GM21825 (cell line): ENCODE data around the gene CAMSAP3.

Source experiments
- ATAC-seq: cut with Tn5 transposase; IDR thresholded peaks from one replicate; pipeline ENCODE4 v1.9.1; 2021; ENCODE audit warnings: mild to moderate bottlenecking, moderate library complexity; ENCODE audit not compliant: unreplicated experiment

Gene CAMSAP3

DNA sequence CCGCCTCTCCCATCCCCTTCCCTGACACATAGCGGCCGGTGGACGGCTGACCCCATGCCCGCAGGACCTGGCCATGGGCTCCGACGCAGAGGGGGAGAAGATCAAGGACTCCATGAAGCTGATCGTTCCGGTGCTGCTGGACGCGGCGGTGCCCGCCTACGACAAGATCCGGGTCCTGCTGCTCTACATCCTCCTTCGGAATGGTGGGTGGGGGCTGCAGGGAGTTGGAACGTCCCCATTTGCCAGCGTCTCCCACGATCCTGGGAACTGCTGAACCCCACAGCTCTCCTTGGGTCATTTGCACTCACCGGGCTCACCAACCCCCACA lies 48.9 kb downstream of the CAMSAP3 start:
- ATAC-seq: no peak

GRCh38 chr19:7645163-7645562 lies 49.5 kb downstream of the CAMSAP3 start:
- ATAC-seq: no peak

GRCh38 chr19:7645656-7646425 lies 50.2 kb downstream of the CAMSAP3 start:
- ATAC-seq: no peak

DNA sequence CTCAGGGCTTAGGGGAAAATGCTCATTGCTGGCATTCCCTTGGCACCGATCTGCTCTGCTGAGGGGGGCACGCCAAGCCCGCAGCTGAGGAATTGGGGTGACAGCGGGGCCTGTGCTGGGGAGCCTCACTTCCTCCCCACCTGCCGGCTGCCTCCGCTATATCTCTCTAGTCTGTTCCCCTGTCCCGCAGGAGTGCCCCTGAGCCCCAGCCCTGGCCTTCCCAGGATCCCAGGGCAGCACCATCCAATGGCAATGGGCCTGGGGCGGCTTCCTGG lies 50.7 kb downstream of the CAMSAP3 start:
- no peak for ATAC-seq

DNA sequence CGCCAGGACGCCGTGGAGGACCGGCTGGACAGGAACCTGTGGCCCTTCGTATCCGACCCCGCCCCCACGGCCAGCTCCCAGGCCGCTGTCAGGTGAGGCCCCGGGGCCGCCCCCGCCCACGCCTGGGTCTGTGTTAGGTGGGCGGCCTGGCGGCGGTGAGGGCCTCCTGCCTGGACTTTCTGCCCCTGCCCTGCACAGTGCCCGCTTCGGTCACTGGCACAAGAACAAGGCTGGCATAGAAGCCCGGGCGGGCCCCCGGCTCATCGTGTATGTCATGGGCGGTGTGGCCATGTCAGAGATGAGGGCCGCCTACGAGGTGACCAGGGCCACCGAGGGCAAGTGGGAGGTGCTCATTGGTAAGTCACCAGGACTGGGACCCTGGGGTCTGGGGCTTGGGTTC lies 51.5 kb downstream of the CAMSAP3 start:
- ATAC-seq: no peak

- ATAC-seq: no peak
These were observed 52.8 kb downstream of the CAMSAP3 start for GRCh38 chr19:7648265-7649014.

GRCh38 chr19:7650148-7650547 lies 54.5 kb downstream of the CAMSAP3 start:
- ATAC-seq: no peak

DNA sequence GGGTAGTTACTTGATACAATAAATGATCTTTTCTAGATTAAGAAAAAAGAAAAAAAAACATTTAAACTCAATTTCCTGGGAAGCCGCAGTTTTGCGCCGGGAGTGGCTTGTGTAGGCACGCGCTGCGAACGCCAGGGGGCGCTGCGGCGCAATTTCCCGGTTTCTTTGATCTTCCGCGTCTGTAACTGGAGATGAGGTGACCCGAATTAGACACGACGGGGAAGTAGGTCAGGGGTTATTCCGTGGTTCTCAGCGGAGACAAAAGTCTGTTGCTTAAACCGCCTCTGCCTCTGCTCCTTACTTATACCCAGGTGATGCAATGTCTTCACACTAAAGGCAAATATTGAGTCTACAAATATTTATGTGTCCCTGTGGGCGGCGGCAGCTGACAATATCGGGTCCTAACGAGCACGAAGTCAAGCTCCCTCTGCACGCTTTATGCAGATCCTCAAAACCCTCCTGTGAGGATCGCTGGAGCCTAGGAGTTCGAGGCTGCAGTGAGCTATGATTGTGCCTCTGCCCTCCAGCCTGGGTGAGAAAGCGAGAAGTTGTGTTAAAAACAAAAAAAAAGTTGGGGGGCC lies 56.5 kb downstream of the CAMSAP3 start:
- no peak for ATAC-seq

DNA sequence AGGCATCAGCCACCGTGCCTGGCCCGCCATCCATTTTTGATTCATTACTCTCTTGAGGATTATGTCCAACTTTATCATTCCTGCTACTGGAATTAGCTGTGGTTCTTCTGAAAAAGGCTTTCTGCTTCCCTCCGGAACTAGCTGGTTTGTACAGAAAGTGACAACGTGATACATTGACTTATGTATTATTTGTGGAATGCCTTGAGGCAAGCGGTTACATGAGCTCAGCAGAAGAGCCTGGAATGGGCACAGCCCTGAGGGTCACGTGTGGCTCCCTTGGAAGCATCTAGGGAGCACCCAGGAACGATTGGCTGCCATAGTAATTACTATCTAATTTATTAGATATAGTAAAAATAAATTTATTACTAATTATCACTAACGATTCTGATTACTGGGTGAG lies 58.7 kb downstream of the CAMSAP3 start:
- ATAC-seq: no peak

DNA sequence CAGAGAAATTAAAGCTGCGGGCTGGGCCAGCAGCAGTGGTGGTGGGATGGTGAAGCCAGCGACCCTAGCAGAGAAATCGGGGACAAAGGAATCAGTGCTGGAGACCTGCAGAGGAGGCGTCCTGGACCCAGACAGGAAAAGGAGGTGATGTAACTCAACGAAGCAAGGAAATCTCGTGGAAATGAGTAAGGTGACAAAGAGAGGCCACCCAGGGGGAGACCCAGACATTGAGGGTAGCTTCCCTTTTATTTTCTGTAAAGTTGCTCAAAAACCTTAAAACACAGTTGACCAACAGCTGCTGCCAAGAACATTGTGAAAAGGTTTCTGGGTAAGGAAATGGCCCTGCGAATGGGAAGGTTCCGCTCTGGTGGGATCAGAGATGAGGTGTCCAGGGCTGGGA lies 59.9 kb downstream of the CAMSAP3 start:
- no peak for ATAC-seq

GRCh38 chr19:7657131-7657751 lies 61.6 kb downstream of the CAMSAP3 start:
- ATAC-seq: no peak

DNA sequence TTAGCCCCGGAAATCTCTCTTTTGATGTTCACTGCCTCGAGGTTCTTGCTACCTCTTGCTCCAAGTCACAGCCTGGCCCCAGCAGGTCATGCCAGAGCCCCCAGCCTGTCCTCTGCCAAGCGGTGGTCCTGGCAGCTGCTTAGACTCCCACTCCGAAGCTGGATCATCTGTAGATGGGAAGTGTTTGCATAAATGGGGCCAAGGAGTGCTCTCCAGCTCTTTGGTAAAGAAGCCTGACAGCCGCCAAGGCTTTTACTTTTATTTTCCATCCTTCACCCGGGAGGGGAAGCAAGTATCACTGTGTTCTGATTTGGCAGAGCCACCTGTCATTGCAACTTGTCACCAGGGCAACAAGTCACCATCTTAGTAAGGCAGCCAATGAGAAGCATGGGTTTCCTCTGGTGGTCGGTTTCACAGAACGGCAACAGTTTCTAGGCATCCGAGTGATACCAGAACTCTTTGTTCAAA lies 62.6 kb downstream of the CAMSAP3 start:
- peak; percentile 70 for ATAC-seq

- no peak for ATAC-seq
These were observed 66.3 kb downstream of the CAMSAP3 start for GRCh38 chr19:7661744-7662538.

- ATAC-seq: no peak
These were observed 67.0 kb downstream of the CAMSAP3 start for GRCh38 chr19:7662657-7663056.

DNA sequence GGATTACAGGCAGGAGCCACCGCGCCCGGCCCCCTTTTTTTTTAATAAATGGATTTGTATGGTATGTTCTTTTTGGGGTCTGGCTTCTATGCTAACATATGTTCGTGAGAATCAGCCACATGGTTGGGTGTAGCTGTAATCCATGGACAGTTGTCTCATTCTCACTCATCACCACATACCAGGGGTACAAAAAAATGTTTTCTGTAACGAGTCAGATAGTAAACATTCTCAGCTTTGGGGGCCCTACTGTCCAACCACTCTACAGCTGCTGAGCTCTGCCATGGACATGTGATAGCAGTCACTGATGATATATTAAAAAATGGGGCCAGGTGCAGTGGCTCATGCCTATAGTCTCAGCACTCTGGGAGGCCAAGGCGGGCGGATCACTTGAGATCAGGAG lies 68.0 kb downstream of the CAMSAP3 start:
- no peak for ATAC-seq

DNA sequence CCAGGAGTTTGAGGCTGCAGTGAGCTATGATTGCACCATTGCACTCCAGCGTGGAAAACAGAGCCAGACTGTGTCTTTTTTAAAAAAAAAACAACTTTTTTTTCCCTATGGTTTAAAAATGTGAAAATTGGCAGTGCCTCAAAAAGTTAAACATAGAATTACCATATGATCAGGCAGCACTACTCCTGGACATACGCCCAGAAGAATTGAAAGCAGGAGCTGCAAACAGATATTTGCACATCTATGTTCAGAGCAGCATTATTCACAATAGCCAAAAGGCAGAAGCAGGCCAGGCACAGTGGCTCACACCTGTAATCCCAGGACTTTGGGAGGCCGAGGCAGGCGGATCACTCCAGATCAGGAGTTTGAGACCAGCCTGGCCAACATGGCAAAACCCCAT lies 69.4 kb downstream of the CAMSAP3 start:
- no peak for ATAC-seq
